Heart left ventricle (tissue), 16 donors: ENCODE results near the gene STAT3. TPM values are rescaled to one million over a fixed set of nuclear protein-coding genes. Genes with fewer than 3 reads are reported as not detected.

Experiments used
- ATAC-seq, 4 donors: fragments of 200-7000 bp; cut with Tn5 transposase; one replicate each; pipeline ENCODE4 v1.9.1; 2020 to 2022; ENCODE audit warnings: moderate library complexity in 4 of 4, mild to moderate bottlenecking in 3 of 4, moderate number of reproducible peaks in 1 of 4
- DNase-seq, 5 donors: peaks; one replicate each; pipeline ENCODE4 v3.0.0-alpha.2; 2020
- H3K27ac ChIP-seq, 12 donors: fragments of 200-600 bp; sonication (generic) in 4 of 12; one replicate each; pipeline versions ENCODE4 v1.5.0 to v1.8.0; 2016 to 2022; ENCODE audit warnings: mild to moderate bottlenecking in 2 of 12
- H3K27me3 ChIP-seq, 9 donors: fragments of 200-600 bp; sonication (generic) in 2 of 9; one replicate each; pipeline versions ENCODE4 v1.5.1 to v1.8.0; 2016 to 2022; ENCODE audit warnings: mild to moderate bottlenecking in 3 of 9
- H3K36me3 ChIP-seq, 9 donors: fragments of 200-600 bp; sonication (generic) in 2 of 9; one replicate each; pipeline versions ENCODE4 v1.5.0 to v1.8.0; 2018 to 2022; ENCODE audit warnings: mild to moderate bottlenecking in 2 of 9
- H3K4me1 ChIP-seq, 12 donors: fragments of 200-600 bp; sonication (generic) in 4 of 12; one replicate each; pipeline versions ENCODE4 v1.5.0 to v1.8.0; 2016 to 2022; ENCODE audit warnings: mild to moderate bottlenecking in 3 of 12
- H3K4me3 ChIP-seq, 12 donors: fragments of 200-600 bp; sonication (generic) in 4 of 12; one replicate each; pipeline versions ENCODE4 v1.5.0 to v1.8.0; 2017 to 2022; ENCODE audit warnings: mild to moderate bottlenecking in 9 of 12, moderate library complexity in 4 of 12
- H3K9me3 ChIP-seq, 12 donors: fragments of 200-600 bp; sonication (generic) in 4 of 12; one replicate each; pipeline versions ENCODE4 v1.5.0 to v1.8.0; 2016 to 2022; ENCODE audit warnings: mild to moderate bottlenecking in 1 of 12
- POLR2A ChIP-seq, 2 donors: fragments of 450-650 bp; IDR thresholded peaks; one replicate each; pipeline ENCODE4 v1.6.1; 2017; ENCODE audit warnings: antibody characterized with exemption in 2 of 2, mild to moderate bottlenecking in 2 of 2, moderate library complexity in 2 of 2
- WGBS, 4 donors: extraction: QIAGEN DNeasy Blood & Tissue Kit in 2 of 4; methylation state at CpG; one replicate each; pipeline versions ENCODE4 v1.1.5 to v1.1.7; 2013 to 2018; 5-methylcytosine and 5-hydroxymethylcytosine counted together
- intact Hi-C, 10 donors: fragments of 100-400 bp; cut with DNase I; formaldehyde crosslinking; loops; one replicate each; pipeline versions ENCODE4 v1.11.1 to v1.14.2; 2022
- polyA plus RNA-seq, 2 donors: library from polyadenylated mRNA; stranded (reverse); fragments of 200-250 nt; gene quantifications; one replicate each; pipeline ENCODE4 v1.2.3, GENCODE V29; 2013
- total RNA-seq, 9 donors: library from RNA; depleted of rRNA in 2 of 9; stranded (reverse); fragments of >200 nt in 2 of 9; fragmentation: NEBNext Ultra II Directional in 3 of 9; extraction: Animal tissue kit (Norgen Biotek cat#: 25700) in 3 of 9; gene quantifications; one replicate each; pipeline versions ENCODE4 v1.1.0 to v1.2.4, GENCODE V29; 2016 to 2023
- TF ChIP-seq, protein P1 (sequence below), 12 donors: fragments of 200-600 bp; sonication (generic) in 4 of 12; IDR thresholded peaks; one replicate each; pipeline versions ENCODE4 v1.5.0 to v1.8.0; 2018 to 2022; ENCODE audit warnings: antibody characterized with exemption in 12 of 12, mild to moderate bottlenecking in 5 of 12
- donor health status: ischemic (EF 13 %, LVEDD 7.1; RV severe dilation, severe dysfunction).
- donor health status: healthy with polysubstance abuse.
- donor health status: DM: no; HTN: yes; CAD: no.
- donor health status: DM: no; HTN: no; CAD: no.
- donor health status: ischemic (EF 25% LVEDD 6.9; RV normal size, moderate dysfunction).
- donor health status: ischemic (EF 25% LVEDD 5.7; RV mildly dilated, moderate dysfunction).
- donor health status: healthy.
- donor health status: DM: yes; HTN: yes; CAD: no.
- donor health status: ischemic (EF 35%, LVEDD 5.7; RV mildly dilated, moderate dysfunction).
- donor health status: nonischemic (EF 11% LVEDD 7.7; RV severe dilation, severe dysfunction).
- donor health status: DM: yes; HTN: yes; CAD: no.
- donor health status: PGD.
- donor health status: ischemic (EF 29% LVEDD 5.4; RV normal size, mild dysfunction).
- donor health status: nonischemic (EF 23%, LVEDD 6.1; RV moderate dilation, normal function).

Gene STAT3
- total and polyA plus RNA-seq, 11 donors = 36.0 to 614 (median 148) TPM

GRCh38 chr17:42294469-42295398 is 93.5 kb downstream of the STAT3 start:
- Histone ChIP-seq H3K27ac (no peak overlapping the region), H3K36me3 (peaks cover 0 to 82% (median 40%) of the 10 kb centered on the region in 9 donors), H3K27me3 (no peaks in the 10 kb centered on the region), H3K9me3 (no peaks in the 10 kb centered on the region), H3K4me3 (no peak overlapping the region), H3K4me1 (peaks cover 0 to 41% (median 2%) of the 10 kb centered on the region in 12 donors)
- ATAC-seq (no peak), DNase-seq (no peak)
- TF ChIP-seq, protein P1, sequence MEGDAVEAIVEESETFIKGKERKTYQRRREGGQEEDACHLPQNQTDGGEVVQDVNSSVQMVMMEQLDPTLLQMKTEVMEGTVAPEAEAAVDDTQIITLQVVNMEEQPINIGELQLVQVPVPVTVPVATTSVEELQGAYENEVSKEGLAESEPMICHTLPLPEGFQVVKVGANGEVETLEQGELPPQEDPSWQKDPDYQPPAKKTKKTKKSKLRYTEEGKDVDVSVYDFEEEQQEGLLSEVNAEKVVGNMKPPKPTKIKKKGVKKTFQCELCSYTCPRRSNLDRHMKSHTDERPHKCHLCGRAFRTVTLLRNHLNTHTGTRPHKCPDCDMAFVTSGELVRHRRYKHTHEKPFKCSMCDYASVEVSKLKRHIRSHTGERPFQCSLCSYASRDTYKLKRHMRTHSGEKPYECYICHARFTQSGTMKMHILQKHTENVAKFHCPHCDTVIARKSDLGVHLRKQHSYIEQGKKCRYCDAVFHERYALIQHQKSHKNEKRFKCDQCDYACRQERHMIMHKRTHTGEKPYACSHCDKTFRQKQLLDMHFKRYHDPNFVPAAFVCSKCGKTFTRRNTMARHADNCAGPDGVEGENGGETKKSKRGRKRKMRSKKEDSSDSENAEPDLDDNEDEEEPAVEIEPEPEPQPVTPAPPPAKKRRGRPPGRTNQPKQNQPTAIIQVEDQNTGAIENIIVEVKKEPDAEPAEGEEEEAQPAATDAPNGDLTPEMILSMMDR (IDR thresholded peaks at IDR 0.05) = no peak
- no peak for TF ChIP-seq POLR2A (IDR thresholded peaks at IDR 0.05)
- intact Hi-C loops = no loop called here
- WGBS, 4 donors = 90 to 94% (median 92%) methylated on average over 12 of the region's 12 CpGs

GRCh38 chr17:42291129-42291528 is 97.1 kb downstream of the STAT3 start:
- Histone ChIP-seq H3K4me3 (no peak overlapping the region), H3K27ac (no peak overlapping the region), H3K27me3 (no peaks in the 10 kb centered on the region), H3K9me3 (no peaks in the 10 kb centered on the region), H3K36me3 (peaks cover 0 to 52% (median 25%) of the 10 kb centered on the region in 9 donors), H3K4me1 (peaks cover 0 to 68% (median 29%) of the 10 kb centered on the region in 12 donors)
- TF ChIP-seq POLR2A (IDR thresholded peaks at IDR 0.05) = no peak
- TF ChIP-seq, protein P1 (IDR thresholded peaks at IDR 0.05) = no peak
- WGBS, 4 donors = 77 to 85% (median 81%) methylated on average over 11 of the region's 11 CpGs
- peak in 1 of 5 donors; percentile 13 for DNase-seq
- intact Hi-C loops = no loop called here
- no peak for ATAC-seq

GRCh38 chr17:42290577-42290976 is 97.7 kb downstream of the STAT3 start:
- Histone ChIP-seq H3K4me3 (no peak overlapping the region), H3K36me3 (peaks cover 0 to 47% (median 20%) of the 10 kb centered on the region in 9 donors), H3K4me1 (peaks cover 0 to 74% (median 29%) of the 10 kb centered on the region in 12 donors), H3K27ac (no peak overlapping the region), H3K27me3 (no peaks in the 10 kb centered on the region), H3K9me3 (no peaks in the 10 kb centered on the region)
- ATAC-seq (no peak), DNase-seq (peak in 1 of 5 donors; percentile 9)
- TF ChIP-seq, protein P1 (IDR thresholded peaks at IDR 0.05) = no peak
- TF ChIP-seq POLR2A (IDR thresholded peaks at IDR 0.05) = no peak
- WGBS, 4 donors = 76 to 92% (median 87%) methylated on average over 5 of the region's 5 CpGs
- intact Hi-C loops = no loop called here

- peak in 2 of 4 donors; percentile 10 to 17 for ATAC-seq
- peaks cover 0 to 74% (median 29%) of the 10 kb centered on the region in 12 donors for H3K4me1 ChIP-seq
- no peak for TF ChIP-seq POLR2A (IDR thresholded peaks at IDR 0.05)
- TF ChIP-seq, protein P1 (IDR thresholded peaks at IDR 0.05) = no peak
- peak overlapping the region in 9 of 12 donors; percentile 62 to 93 (median 77) for H3K4me3 ChIP-seq
- WGBS, 4 donors = 80 to 86% (median 82%) methylated on average over 8 to 9 of the region's 9 CpGs
- no peaks in the 10 kb centered on the region for H3K9me3 ChIP-seq
- DNase-seq = no peak
- no peaks in the 10 kb centered on the region for H3K27me3 ChIP-seq
- intact Hi-C loops = loop anchor here in 1 of 10 donors (10.0 kb wide), 1 partner anchor 95 kb away; the partner anchor contains the start of gene GHDC
- peak overlapping the region in 11 of 12 donors; percentile 79 to 97 (median 91) for H3K27ac ChIP-seq
- H3K36me3 ChIP-seq = peaks cover 0 to 38% (median 12%) of the 10 kb centered on the region in 9 donors
Observed at GRCh38 chr17:42289611-42290181, 98.5 kb downstream of the STAT3 start.
